Upper lobe of left lung (tissue), 4 donors: ENCODE results near the gene PAWR.

ENCODE experiments used
- CTCF ChIP-seq, 6 experiments: fragments of 450-650 bp in 4 of 6; fragments of 200-600 bp in 2 of 6; sonication (generic) in 2 of 6; IDR thresholded peaks; one replicate each; pipeline ENCODE4 v1.5.1; 2016 to 2019; ENCODE audit warnings: antibody characterized with exemption in 6 of 6
- EP300 ChIP-seq, 4 donors: sonication (generic); formaldehyde crosslinking; IDR thresholded peaks; one replicate each; pipeline ENCODE4 v1.5.1; 2017; ENCODE audit warnings: antibody characterized with exemption in 4 of 4, control low read depth in 2 of 4

- TF ChIP-seq CTCF (IDR thresholded peaks at IDR 0.05) (no peak), EP300 (IDR thresholded peaks at IDR 0.05) (no peak)
These were observed 127.6 kb downstream of the PAWR start for GRCh38 chr12:79563021-79563740.
